Measurements from ENCODE around the gene PIGR. TPM values are rescaled to one million over a fixed set of nuclear protein-coding genes. Genes with fewer than 3 reads are reported as not detected.

Gene PIGR
- total RNA-seq, 2 donors from 2014 or later, result 7,504 to 12,164 TPM

DNA sequence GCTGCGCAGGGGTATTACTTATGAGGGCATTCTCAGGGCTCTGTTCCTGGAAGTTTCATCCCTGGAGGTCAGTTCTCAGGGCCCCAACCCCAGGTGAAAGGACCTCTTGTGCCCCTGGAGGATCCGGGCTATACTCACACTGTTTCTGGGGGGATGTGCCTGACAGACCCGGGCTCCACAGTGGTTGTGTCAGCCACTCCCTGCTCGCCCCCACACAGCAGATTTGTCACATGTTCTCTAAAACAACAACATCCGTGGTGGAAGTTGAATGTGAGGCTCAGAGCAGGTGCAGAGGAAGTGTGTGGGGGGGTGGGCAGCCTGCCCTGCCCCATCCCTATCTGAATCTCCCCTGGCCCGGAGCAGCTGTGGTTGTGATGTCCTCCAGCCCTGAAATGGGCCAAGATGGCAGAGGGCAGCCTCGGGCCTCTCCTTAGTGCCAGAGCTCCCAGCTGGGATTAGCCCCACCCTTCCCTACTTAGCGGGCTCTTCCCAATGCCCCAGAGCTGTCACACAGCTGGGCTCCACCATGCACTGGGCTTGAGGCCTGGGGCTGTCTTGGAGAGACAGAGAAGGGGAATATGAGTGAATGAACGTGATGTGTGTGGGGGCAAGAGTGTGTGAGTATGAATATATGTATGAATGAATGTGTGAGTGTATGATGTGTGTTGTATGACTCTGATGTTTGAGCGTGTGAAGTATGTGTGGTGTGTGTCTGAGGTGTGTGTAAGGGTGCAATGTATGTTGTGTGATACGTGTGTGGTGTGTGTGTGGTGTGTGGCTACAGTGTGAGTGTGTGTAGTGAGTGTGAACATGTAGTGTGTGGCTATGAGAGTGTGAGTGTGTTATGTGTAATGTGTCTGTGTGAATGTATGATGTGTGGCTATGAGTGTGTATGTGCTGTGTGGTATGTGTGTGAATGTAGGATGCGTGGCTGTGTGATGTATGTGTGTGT is 23.0 kb downstream of the PIGR start:
- Histone ChIP-seq H3K27me3 (no peaks in the 10 kb centered on the region), H3K9ac (ENCODE audit: low read depth in 2 of 2, low read length in 2 of 2) (peak overlapping the region in 1 of 2 donors; percentile 8), H3K36me3 (no peaks in the 10 kb centered on the region), H3K9me3 (no peaks in the 10 kb centered on the region), H3K4me1 (peaks cover 8% of the 10 kb centered on the region), H3K27ac (peak overlapping the region; percentile 67), H3K4me3 (no peak overlapping the region)
- no peak for DNase-seq
- intact Hi-C loops (cut with DNase I), result loop anchor here (5.0 kb wide), 1 partner anchor 59 kb away; no protein-coding TSS in a partner anchor
- TF ChIP-seq, protein P1, sequence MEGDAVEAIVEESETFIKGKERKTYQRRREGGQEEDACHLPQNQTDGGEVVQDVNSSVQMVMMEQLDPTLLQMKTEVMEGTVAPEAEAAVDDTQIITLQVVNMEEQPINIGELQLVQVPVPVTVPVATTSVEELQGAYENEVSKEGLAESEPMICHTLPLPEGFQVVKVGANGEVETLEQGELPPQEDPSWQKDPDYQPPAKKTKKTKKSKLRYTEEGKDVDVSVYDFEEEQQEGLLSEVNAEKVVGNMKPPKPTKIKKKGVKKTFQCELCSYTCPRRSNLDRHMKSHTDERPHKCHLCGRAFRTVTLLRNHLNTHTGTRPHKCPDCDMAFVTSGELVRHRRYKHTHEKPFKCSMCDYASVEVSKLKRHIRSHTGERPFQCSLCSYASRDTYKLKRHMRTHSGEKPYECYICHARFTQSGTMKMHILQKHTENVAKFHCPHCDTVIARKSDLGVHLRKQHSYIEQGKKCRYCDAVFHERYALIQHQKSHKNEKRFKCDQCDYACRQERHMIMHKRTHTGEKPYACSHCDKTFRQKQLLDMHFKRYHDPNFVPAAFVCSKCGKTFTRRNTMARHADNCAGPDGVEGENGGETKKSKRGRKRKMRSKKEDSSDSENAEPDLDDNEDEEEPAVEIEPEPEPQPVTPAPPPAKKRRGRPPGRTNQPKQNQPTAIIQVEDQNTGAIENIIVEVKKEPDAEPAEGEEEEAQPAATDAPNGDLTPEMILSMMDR (IDR thresholded peaks at IDR 0.05), result no peak

DNA sequence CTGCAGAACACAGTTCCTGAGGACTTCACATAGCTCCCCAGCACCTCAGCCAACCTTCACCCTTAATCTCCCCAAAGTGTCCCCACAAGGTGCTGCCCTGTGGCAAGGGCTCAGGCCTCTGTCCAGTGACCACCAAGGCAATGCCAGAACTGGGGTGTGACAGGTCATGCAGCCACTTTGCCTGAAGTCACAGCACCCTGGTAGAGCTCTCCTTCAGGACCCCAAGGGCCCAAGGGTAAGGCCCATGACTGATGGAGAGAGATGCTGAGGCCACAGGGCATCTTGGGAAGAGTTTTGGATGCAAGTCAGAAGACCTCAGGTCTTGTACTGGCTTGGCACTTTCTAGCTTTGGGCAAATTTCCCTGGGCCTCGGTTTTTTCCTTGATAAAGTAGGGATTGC is 23.7 kb downstream of the PIGR start:
- Histone ChIP-seq H3K27me3 (no peaks in the 10 kb centered on the region), H3K27ac (peak overlapping the region; percentile 67), H3K4me1 (peaks cover 8% of the 10 kb centered on the region), H3K9ac (ENCODE audit: low read depth in 2 of 2, low read length in 2 of 2) (peak overlapping the region in 1 of 2 donors; percentile 12), H3K36me3 (no peaks in the 10 kb centered on the region), H3K9me3 (no peaks in the 10 kb centered on the region), H3K4me3 (no peak overlapping the region)
- TF ChIP-seq, protein P1 (IDR thresholded peaks at IDR 0.05), result no peak
- intact Hi-C loops (cut with DNase I), result loop anchor here (5.0 kb wide), 1 partner anchor 60 kb away; no protein-coding TSS in a partner anchor
- DNase-seq, result no peak

DNA sequence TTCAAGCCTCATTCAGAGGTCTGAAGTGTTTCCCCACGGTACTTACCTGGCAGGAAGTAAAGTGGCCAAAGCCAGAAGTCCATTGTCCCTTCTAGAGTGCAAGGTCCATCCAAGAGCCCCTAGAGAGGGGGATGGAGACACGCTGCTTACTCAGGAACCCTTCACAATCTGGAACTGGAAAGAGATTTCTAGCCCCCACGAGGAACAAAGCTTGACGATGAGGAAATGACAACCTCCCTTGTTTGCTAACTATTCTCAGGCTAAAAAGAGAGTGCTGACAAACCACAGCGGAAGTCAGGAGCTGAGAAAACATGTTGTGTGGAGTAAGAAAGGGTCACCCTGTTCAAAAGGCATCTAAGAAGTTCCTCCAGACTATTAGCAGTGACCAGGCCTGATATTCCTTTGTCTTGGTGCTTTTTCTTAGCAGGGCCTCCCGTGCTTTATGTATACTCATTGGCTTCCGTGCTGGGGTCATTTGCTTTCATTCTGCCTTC is 24.4 kb downstream of the PIGR start, which contains the start of gene FCMR:
Gene FCMR (minus strand): TSS at position 170 of the 494 bp plus-strand sequence. CDS start 87 bp downstream, at position 83.
- intact Hi-C loops (cut with DNase I), result loop anchor here (5.0 kb wide), 1 partner anchor 60 kb away; no protein-coding TSS in a partner anchor
- Histone ChIP-seq H3K27me3 (no peaks in the 10 kb centered on the region), H3K9me3 (no peaks in the 10 kb centered on the region), H3K4me1 (peaks cover 8% of the 10 kb centered on the region), H3K4me3 (peak within 1 kb of the TSS; percentile 15), H3K9ac (ENCODE audit: low read depth in 2 of 2, low read length in 2 of 2) (peak within 1 kb of the TSS; percentile 8 to 12), H3K36me3 (no peaks in the 10 kb centered on the region), H3K27ac (peak within 1 kb of the TSS; percentile 67)
- no peak for DNase-seq
- TF ChIP-seq, protein P1 (IDR thresholded peaks at IDR 0.05), result no peak

- Histone ChIP-seq H3K27me3 (no peaks in the 10 kb centered on the region), H3K36me3 (no peaks in the 10 kb centered on the region), H3K9ac (ENCODE audit: low read depth in 2 of 2, low read length in 2 of 2) (no peak overlapping the region), H3K27ac (no peak overlapping the region), H3K9me3 (no peaks in the 10 kb centered on the region), H3K4me1 (no peaks in the 10 kb centered on the region), H3K4me3 (no peak overlapping the region)
- TF ChIP-seq, protein P1 (IDR thresholded peaks at IDR 0.05), result no peak
- intact Hi-C loops (cut with DNase I), result loop anchor here (10.0 kb wide), 2 partner anchors 283 to 423 kb away; partner anchors contain the start of gene DYRK3
- DNase-seq, result no peak
Observed at GRCh38 chr1:206918076-206918475, 28.2 kb downstream of the PIGR start.

- no peaks in the 10 kb centered on the region for H3K27me3 ChIP-seq
- DNase-seq, result no peak
- H3K9ac ChIP-seq (ENCODE audit: low read depth in 2 of 2, low read length in 2 of 2), result no peak overlapping the region
- TF ChIP-seq, protein P1 (IDR thresholded peaks at IDR 0.05), result no peak
- no peak overlapping the region for H3K27ac ChIP-seq
- no peaks in the 10 kb centered on the region for H3K4me1 ChIP-seq
- intact Hi-C loops (cut with DNase I), result loop anchor here (10.0 kb wide), 2 partner anchors 281 to 421 kb away; partner anchors contain the start of gene DYRK3
- H3K36me3 ChIP-seq, result no peaks in the 10 kb centered on the region
- no peak overlapping the region for H3K4me3 ChIP-seq
- H3K9me3 ChIP-seq, result no peaks in the 10 kb centered on the region
Observed at GRCh38 chr1:206916000-206916709, 30.1 kb downstream of the PIGR start.
